ENCODE measurements around the gene STUM.

The STUM gene

DNA sequence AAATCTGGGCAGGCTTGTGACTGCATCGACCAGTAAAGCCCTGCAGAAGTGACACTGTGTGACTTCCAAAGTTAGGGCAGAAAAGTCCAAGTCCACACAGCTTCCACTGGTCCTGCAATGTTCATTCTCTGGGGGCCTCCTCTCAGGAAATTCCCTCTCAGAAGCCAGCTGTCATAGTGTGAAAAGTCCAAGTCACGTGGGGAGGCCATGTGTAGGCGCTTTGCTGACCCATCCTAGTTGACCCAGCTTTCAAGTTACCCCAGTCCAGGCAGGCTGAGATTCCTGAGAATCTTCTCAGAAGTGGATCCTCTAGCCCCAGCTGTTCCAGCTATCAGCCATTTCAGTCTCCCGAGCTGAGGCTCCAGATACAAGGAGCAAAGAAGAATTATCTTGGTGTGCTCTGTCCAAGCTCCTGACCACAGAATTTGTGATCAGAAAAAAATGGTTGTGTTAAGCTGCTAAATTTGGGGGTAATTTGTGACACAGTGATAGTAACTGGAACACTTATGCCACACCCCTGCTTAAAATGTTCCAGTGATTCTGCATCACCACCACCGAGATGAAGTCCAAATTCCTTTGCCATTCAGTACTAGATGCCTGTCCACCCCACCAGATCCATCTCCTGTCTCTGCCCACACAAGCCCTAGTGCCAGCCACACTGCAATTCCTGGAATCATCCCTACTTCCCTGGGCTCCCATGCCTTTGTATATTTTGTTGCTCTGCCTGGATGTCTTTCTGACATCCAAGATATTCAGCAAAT, 2.5 kb upstream of the STUM start:
- Histone ChIP-seq H3K9ac (no peak overlapping the region), H3K27me3 (peaks cover 33 to 44% (median 36%) of the 10 kb centered on the region in 11 experiments), H3K9me3 (replicated peaks in 1 of 11) (no peaks in the 10 kb centered on the region), H3K4me2 (no peak overlapping the region), H3K4me3 (no peak overlapping the region), H3K4me1 (peaks cover 11 to 22% (median 20%) of the 10 kb centered on the region in 10 experiments; a peak in 19 of 20 replicates), H3K27ac (no peak overlapping the region), H3K36me3 (no peaks in the 10 kb centered on the region), H4K20me1 (peaks cover 0 to 23% (median 15%) of the 10 kb centered on the region in 11 experiments; a peak in 14 of 22 replicates)
- TF ChIP-seq Cebpa-rat (IDR thresholded peaks at IDR 0.05), result no peak

DNA sequence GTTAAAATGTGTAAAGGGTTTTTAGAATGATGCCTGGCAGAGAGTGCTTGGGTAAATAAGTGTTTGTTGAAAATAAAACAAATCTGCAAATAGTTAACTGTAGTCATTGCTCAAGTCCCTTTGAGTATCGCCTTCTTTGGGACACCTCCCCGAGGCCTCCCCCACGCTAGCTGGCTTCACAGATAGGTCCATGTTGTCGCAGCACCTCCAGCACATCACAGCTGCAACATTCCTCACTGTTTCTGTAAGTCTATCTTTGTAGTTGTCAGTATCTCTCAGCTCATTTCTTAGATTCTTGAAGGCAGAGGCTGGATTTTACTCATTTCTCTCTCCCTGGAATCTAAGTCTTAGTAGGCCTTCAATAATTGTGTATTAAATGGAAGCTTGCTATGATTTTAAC, 1.6 kb upstream of the STUM start:
- Histone ChIP-seq H3K4me3 (no peak overlapping the region), H3K27me3 (peaks cover 42 to 53% (median 45%) of the 10 kb centered on the region in 11 experiments), H3K9ac (no peak overlapping the region), H3K4me2 (no peak overlapping the region), H3K27ac (no peak overlapping the region), H4K20me1 (peaks cover 0 to 23% (median 15%) of the 10 kb centered on the region in 11 experiments; a peak in 14 of 22 replicates), H3K36me3 (no peaks in the 10 kb centered on the region), H3K9me3 (replicated peaks in 1 of 11) (no peaks in the 10 kb centered on the region), H3K4me1 (peaks cover 11 to 22% (median 20%) of the 10 kb centered on the region in 10 experiments; a peak in 19 of 20 replicates)
- TF ChIP-seq Cebpa-rat (IDR thresholded peaks at IDR 0.05), result no peak

DNA sequence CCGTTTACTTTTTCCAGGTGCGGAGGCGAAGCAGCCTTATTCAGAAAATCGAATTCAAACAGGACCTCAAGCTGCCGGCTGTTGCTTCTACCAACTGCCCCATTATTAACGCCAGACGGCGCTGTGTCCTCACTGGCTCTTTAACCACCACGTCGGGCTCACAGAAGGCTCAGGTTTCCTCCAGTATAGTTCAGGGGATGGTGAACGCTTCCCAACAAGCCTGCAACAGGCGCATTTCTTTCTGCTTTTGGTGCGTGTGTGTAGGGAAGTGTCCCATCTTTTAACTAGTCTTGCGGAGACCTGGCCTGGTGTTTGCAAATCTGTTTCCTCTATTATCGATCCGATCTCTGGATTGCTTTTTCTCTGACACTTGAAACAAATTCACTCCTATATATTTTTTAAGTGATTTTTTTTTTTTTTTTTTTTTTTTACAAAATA, 791 bp upstream of the STUM start:
- no peaks in the 10 kb centered on the region for H3K9me3 ChIP-seq (replicated peaks in 1 of 11)
- peaks cover 0 to 23% (median 15%) of the 10 kb centered on the region in 11 experiments; a peak in 14 of 22 replicates for H4K20me1 ChIP-seq
- peaks cover 11 to 22% (median 20%) of the 10 kb centered on the region in 10 experiments; a peak in 19 of 20 replicates for H3K4me1 ChIP-seq
- H3K27ac ChIP-seq, result no peak overlapping the region
- H3K27me3 ChIP-seq, result peaks cover 44 to 59% (median 48%) of the 10 kb centered on the region in 11 experiments
- H3K9ac ChIP-seq, result no peak overlapping the region
- H3K4me3 ChIP-seq, result no peak overlapping the region
- peak overlapping the region in 5 of 11 experiments; percentile 44 to 100 (median 99); a peak in 7 of 22 replicates for H3K4me2 ChIP-seq
- H3K36me3 ChIP-seq, result no peaks in the 10 kb centered on the region
- no peak for TF ChIP-seq Cebpa-rat (IDR thresholded peaks at IDR 0.05)

DNA sequence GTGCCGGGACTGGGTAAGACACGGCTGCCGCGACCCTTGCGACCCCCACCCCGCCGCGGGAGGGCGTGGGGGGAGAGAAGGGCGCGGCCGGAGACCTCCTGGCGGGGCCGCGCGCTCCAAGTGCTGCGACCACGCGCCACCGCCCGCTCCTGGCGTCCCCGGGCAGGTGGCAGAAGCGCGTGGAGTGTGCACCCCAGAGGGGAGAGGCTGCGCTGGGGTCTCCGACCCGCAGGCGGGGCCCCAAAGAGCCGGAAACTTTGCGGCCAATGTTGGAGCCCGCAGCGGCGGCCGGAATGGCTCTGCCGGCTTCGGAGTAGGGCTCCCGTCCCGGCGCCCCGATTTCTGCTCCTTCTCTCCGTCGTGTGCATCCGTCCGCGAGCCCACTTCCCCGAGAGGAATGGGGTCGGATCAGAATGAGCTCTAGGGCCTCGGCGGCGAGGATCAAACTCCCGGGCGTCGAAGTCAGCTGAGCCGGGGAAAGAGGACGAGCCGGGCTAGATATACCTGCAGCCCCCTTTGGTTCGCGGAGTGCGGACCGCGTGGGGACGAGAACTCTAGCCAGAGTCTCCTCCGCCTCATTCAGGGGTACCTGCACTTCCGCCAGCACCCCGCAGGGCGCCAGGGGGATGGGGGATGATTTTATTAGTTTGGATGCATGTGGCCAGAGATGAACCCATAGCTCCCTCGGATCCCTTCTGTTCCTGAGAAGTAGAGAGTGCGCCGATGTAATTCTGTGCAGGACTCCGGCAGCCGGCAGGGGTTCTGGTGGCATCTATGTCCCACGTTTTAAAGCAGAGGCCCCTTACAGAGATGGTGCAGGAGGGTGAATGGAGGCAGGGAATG, 751 bp downstream of the STUM start:
- Histone ChIP-seq H3K4me2 (peak overlapping the region; percentile 95 to 100 (median 98)), H3K27ac (no peak overlapping the region)

DNA sequence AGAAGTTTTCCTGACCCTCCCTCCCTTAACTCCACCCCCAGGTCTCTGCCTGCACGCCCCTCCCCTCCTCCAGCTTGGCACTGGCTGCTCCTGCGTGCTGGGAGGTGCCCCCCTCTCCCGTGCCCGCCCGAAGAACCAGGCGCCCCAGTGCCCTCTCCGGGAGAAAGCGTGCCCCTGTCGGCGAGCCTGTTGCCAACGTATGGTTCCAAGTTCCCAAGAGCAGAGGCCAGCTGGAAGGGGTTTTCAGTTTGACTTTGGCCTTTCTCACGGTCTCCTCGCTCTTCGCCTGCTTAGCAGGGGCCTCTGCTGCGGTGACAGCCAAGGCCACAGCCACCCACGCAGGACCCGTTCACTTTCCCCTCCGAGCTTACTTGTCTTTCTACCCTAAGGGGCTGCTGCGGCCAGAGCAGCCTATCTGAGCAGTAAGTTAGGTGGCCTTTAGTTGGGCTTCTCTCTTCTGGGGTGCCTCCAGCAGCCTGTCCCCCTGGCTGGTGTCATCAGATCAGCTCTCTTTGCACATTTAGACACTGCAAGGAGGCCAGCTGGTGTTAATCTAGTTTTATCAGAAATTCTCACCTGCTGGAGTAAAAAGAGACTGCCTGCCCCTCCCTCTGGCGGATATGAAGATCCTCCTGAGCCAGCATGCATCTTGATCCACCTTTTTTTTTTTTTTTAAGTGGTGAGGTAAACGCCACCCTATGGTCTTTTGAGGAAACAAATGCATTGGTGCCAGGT, 1.5 kb downstream of the STUM start:
- H3K27me3 ChIP-seq, result peaks cover 44 to 64% (median 48%) of the 10 kb centered on the region in 11 experiments
- no peak overlapping the region for H3K9ac ChIP-seq
- H3K4me2 ChIP-seq, result peak overlapping the region; percentile 95 to 100 (median 98)

More for the DNA sequence above, 751 bp downstream of the STUM start:
- H3K4me3 ChIP-seq, result peak overlapping the region; percentile 52 to 69 (median 62)
- H3K9me3 ChIP-seq (replicated peaks in 1 of 11), result no peaks in the 10 kb centered on the region
- peaks cover 11 to 22% (median 20%) of the 10 kb centered on the region in 10 experiments; a peak in 19 of 20 replicates for H3K4me1 ChIP-seq
- peak overlapping the region in 10 of 11 experiments; percentile 6 to 69 (median 54); a peak in 16 of 22 replicates for H3K9ac ChIP-seq
- H3K27me3 ChIP-seq, result peaks cover 44 to 64% (median 48%) of the 10 kb centered on the region in 11 experiments
- H4K20me1 ChIP-seq, result peaks cover 0 to 23% (median 15%) of the 10 kb centered on the region in 11 experiments; a peak in 14 of 22 replicates
- no peak for TF ChIP-seq Cebpa-rat (IDR thresholded peaks at IDR 0.05)
- no peaks in the 10 kb centered on the region for H3K36me3 ChIP-seq

DNA sequence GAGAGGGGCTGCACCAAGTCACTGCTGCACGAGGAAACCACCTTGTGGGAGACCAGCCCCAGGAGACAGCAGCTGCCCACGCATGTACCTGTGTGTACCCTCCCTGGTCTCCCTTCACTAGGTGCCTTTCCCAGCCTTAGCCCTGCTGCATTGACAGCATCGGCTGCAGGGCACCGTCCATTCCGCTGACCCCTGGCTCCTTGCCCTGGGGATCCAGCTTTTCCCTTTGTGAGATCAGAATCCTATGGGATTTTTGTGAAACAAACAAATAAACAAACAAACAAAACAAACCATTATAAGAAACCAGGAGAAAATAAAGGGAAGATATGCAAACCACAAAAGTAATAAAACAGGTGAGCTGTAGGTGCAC, 2.1 kb downstream of the STUM start:
- Histone ChIP-seq H3K4me2 (no peak overlapping the region), H3K27ac (no peak overlapping the region), H3K4me1 (peaks cover 11 to 22% (median 20%) of the 10 kb centered on the region in 10 experiments; a peak in 19 of 20 replicates), H3K27me3 (peaks cover 44 to 64% (median 48%) of the 10 kb centered on the region in 11 experiments), H3K9me3 (replicated peaks in 1 of 11) (no peaks in the 10 kb centered on the region), H3K4me3 (no peak overlapping the region), H3K36me3 (no peaks in the 10 kb centered on the region), H3K9ac (no peak overlapping the region), H4K20me1 (peaks cover 0 to 23% (median 15%) of the 10 kb centered on the region in 11 experiments; a peak in 14 of 22 replicates)
- no peak for TF ChIP-seq Cebpa-rat (IDR thresholded peaks at IDR 0.05)

More for the DNA sequence above, 1.5 kb downstream of the STUM start:
- Histone ChIP-seq H3K9me3 (replicated peaks in 1 of 11) (no peaks in the 10 kb centered on the region), H3K27ac (no peak overlapping the region), H3K4me1 (peaks cover 11 to 22% (median 20%) of the 10 kb centered on the region in 10 experiments; a peak in 19 of 20 replicates), H4K20me1 (peaks cover 0 to 23% (median 15%) of the 10 kb centered on the region in 11 experiments; a peak in 14 of 22 replicates), H3K36me3 (no peaks in the 10 kb centered on the region), H3K4me3 (peak overlapping the region in 9 of 10 experiments; percentile 52 to 69 (median 63); a peak in 13 of 20 replicates)
- no peak for TF ChIP-seq Cebpa-rat (IDR thresholded peaks at IDR 0.05)

DNA sequence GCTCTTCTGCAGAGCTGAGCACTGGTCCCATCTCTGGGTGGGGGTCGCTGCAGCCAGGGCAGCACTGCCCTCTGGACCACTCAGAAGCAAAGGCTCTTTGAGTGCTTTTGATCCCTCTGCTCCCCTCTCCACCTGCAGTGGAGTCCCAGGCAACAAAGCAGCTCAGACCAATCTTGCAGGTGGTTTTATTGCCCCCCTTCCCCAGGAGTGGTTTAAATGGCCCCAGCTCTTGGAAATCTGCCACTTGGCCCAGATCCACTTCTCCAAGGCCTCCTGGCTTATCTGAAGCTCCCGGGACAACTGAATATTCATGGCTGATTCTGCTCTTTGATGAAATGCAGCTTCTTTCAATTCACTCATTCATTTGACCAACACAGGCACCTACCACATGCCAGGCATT, 2.7 kb downstream of the STUM start:
- no peak for TF ChIP-seq Cebpa-rat (IDR thresholded peaks at IDR 0.05)

DNA sequence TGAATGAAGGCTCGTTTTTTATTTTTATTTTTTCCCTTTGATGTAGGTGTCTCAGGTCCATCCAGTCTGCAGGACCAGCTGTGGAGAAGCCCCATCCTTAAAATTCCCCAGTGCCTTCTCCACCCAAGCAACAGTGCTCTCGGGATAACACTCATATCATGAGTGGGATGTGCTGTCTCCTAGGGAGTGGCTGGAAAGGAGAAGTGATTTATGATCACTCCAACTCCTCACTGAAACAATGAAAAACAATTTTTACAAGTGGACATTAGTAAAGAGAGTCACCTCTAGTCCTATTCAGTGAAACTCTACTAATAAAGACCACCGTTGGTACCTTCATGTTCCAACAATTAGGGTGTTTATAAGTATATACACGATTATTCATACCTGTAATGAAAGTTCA, 3.5 kb downstream of the STUM start:
- Histone ChIP-seq H3K27ac (no peak overlapping the region), H3K9me3 (replicated peaks in 1 of 11) (peaks cover 0 to 4% (median 0%) of the 10 kb centered on the region in 11 experiments; a peak in 5 of 22 replicates), H4K20me1 (peaks cover 0 to 23% (median 15%) of the 10 kb centered on the region in 11 experiments; a peak in 14 of 22 replicates), H3K4me3 (no peak overlapping the region), H3K27me3 (peaks cover 43 to 59% (median 48%) of the 10 kb centered on the region in 11 experiments), H3K4me2 (no peak overlapping the region), H3K4me1 (peaks cover 11 to 22% (median 20%) of the 10 kb centered on the region in 10 experiments; a peak in 19 of 20 replicates), H3K36me3 (no peaks in the 10 kb centered on the region), H3K9ac (no peak overlapping the region)
- no peak for TF ChIP-seq Cebpa-rat (IDR thresholded peaks at IDR 0.05)

More for the DNA sequence above, 2.7 kb downstream of the STUM start:
- Histone ChIP-seq H4K20me1 (peaks cover 0 to 23% (median 15%) of the 10 kb centered on the region in 11 experiments; a peak in 14 of 22 replicates), H3K27me3 (peaks cover 44 to 64% (median 48%) of the 10 kb centered on the region in 11 experiments), H3K4me3 (no peak overlapping the region), H3K9ac (no peak overlapping the region), H3K4me2 (no peak overlapping the region), H3K36me3 (no peaks in the 10 kb centered on the region), H3K27ac (no peak overlapping the region), H3K4me1 (peaks cover 11 to 22% (median 20%) of the 10 kb centered on the region in 10 experiments; a peak in 19 of 20 replicates), H3K9me3 (replicated peaks in 1 of 11) (no peaks in the 10 kb centered on the region)

Data from BLaER1 treated with 17β-estradiol and CSF1 and Interleukin-3, amounts not matched to agents 10 nM and 100 nM (cell line).